ENCODE data around the gene AP4B1. TPM values are rescaled to one million over a fixed set of nuclear protein-coding genes. Genes with fewer than 3 reads are reported as not detected.
A peak's percentile ranks its signal among the peaks of the same experiment; 100 is the strongest.

The AP4B1 gene
- total RNA-seq, 2 donors from 2014 or later: 11.9 to 12.0 TPM

- no peak for DNase-seq
These were observed 316 bp downstream of the AP4B1 start for GRCh38 chr1:113904293-113904673.

GRCh38 chr1:113903501-113904292 lies 902 bp downstream of the AP4B1 start:
- DNase-seq (no peak), ATAC-seq (no peak)
- intact Hi-C loops (cut with DNase I): loop anchor here in 1 of 2 donors (1.0 kb wide), 1 partner anchor 29 kb away; no protein-coding TSS in a partner anchor

More at GRCh38 chr1:113904293-113904673, 316 bp downstream of the AP4B1 start:
- ATAC-seq: peak in 1 of 2 donors; percentile 8
- intact Hi-C loops (cut with DNase I): loop anchor here in 1 of 2 donors (1.0 kb wide), 1 partner anchor 28 kb away; no protein-coding TSS in a partner anchor

DNA sequence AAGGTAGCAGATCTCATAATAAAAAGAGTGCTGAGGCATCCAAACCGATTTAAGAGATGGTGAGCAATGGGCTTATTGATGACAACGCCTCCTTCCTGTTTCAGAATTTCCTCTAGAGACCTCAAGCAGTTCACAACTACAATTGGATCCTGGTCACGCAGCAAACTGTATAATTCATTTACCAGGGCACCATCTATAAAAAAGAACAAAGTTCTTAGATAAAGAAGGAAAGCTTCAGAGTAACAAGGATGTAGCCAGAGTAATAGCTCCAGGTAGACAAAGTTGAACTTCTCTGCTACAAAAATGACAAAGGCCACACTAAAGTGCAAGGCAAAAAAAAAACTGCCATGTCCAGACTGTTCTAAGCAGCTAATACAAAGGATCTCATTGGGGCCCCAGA lies 3.4 kb downstream of the AP4B1 start:
- no peak for DNase-seq
- no peak for ATAC-seq
- intact Hi-C loops (cut with DNase I): no loop called here

- intact Hi-C loops (cut with DNase I): no loop called here
- DNase-seq (no peak), ATAC-seq (no peak)
These were observed 5.5 kb downstream of the AP4B1 start for GRCh38 chr1:113899111-113899510.

DNA sequence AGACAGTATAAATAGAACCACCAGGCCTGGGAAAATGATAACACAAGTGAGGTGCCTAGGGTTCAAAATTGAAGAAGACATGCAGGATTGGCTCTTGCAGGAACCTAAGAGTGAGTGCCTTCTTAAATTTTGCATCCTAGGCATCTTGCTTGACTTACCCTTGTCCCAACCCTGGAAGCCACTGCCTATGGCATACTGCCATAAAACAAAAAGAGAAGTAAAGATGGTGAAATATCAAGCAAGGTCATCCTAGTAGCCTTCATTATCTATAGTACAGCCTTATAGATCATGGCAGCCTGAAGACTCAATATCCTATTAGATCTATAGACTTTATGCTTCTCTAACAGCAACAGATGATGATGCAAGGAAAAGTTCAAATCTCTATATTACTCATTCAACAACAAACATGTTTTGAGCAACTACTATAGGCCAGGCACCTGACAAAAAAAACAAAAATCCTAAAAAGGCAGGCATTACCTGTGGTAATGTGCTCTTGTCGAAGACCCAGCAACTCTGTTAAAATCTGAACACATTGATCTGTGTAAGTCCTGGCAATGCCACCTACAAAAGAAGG lies 6.3 kb downstream of the AP4B1 start:
- no peak for ATAC-seq
- intact Hi-C loops (cut with DNase I): no loop called here

DNA sequence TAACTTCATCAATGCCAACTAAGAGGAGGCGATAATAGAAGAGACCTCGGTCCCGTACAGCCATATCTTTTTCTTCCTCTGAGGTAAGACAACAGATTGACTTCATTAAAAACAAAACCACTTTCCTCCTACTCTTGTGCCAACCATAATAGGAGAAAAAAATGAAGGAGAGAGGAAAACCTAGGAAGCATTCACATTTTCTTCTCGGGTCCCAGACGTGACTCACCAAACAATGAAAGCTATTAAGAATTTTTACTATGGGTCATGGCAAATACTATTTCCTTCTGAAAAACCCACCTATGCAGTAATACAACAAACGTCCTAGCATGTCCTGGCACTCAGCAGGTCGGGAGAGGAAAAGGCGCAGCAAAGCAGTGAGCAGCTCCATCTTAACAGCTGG lies 8.6 kb downstream of the AP4B1 start:
- ATAC-seq (no peak), DNase-seq (no peak)
- intact Hi-C loops (cut with DNase I): no loop called here

More for the DNA sequence above, 6.3 kb downstream of the AP4B1 start:
- DNase-seq: no peak

- ATAC-seq (no peak), DNase-seq (no peak)
- intact Hi-C loops (cut with DNase I): no loop called here
These were observed 9.5 kb downstream of the AP4B1 start for GRCh38 chr1:113895098-113895497.

- intact Hi-C loops (cut with DNase I): no loop called here
- no peak for ATAC-seq
- DNase-seq: no peak
These were observed 11.3 kb downstream of the AP4B1 start for GRCh38 chr1:113893267-113893666.

GRCh38 chr1:113891631-113892220 lies 12.9 kb downstream of the AP4B1 start:
- intact Hi-C loops (cut with DNase I): no loop called here
- DNase-seq (no peak), ATAC-seq (no peak)

DNA sequence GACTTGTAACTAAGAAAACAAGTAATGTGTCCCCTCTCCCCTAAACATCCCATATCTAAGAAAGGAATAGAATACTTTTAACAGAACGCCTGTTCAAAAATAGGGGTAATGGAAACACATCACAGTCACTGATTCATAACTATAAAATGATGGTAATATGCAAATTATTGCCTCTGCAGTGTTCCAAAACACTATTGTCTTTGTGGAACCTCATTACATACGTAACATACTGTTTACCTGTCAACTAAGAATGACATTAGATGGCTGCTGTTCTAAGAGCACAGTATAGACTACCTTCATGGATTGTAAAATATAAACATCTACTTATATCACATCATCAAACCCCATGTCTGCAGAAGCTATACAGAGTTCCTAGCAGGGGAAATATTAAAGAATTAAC lies 13.8 kb downstream of the AP4B1 start:
- intact Hi-C loops (cut with DNase I): no loop called here
- no peak for DNase-seq
- ATAC-seq: no peak

GRCh38 chr1:113887402-113888175 lies 17.0 kb downstream of the AP4B1 start, which contains the start of gene BCL2L15:
Gene BCL2L15 (minus strand): TSS chr1:113887581. CDS start chr1:113887375, 206 bp downstream.
- ATAC-seq (no peak), DNase-seq (no peak)
- intact Hi-C loops (cut with DNase I): no loop called here

DNA sequence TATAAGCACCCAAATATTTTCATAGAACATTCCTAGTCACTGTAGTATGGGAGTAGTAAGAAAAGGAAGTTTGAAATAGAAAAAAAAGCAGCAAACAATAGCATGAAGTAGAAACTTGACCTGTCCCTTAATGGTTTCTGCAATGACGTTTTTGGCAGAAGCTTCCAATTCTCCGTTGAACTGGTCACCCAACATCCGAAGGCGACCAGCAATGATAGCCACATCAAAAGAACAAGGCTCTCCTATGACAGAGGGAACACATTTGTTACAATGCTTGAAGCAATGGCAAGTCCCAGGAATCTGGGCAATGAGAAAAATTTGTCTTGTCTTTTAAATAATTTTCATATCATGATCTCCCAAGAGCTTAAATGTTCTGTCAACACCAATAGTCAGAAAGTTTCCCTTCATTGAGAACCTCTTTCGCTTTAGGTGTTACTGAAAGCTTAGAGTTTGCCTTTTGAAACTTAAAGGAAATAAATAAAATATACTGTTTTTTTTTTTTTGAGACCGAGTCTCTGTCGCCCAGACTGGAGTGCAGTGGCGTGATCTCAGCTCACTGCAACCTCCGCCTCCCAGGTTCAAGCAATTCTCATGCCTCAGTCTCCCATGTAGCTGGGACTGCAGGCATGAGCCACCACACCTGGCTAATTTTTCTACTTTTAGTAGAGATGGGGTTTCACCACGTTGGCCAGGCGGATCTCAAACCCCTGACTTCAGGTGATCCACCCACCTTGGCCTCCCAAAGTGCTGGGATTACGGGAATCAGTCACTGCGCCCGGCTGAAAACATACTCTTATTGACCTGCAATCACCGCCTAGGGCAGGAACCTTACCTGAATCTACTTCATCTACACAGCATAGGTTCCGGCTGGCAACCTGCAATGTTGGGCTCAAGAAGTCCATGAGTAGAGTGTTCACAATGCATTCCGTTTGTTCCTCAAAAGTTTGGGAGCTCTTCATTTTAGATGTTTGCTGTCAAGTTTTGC lies 17.9 kb downstream of the AP4B1 start:
- DNase-seq: no peak
- ATAC-seq: no peak
- intact Hi-C loops (cut with DNase I): no loop called here

- no peak for ATAC-seq
- intact Hi-C loops (cut with DNase I): no loop called here
- no peak for DNase-seq
These were observed 22.9 kb downstream of the AP4B1 start for GRCh38 chr1:113881661-113882060.

DNA sequence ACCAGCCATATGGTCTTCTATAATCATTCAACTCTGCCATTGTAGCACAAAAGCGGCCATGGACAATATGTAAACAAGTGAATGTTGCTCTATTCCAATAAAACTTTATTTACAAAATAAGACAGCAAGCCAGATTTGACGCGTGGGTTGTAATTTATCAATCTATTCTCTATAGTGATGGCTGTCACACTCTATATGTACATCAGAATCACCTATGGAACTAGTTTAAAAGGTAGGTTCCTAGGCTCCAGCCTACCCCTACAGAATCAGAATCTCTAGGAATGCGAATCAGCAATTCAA lies 24.9 kb downstream of the AP4B1 start:
- intact Hi-C loops (cut with DNase I): no loop called here
- ATAC-seq: no peak
- no peak for DNase-seq

- ATAC-seq (no peak), DNase-seq (no peak)
- intact Hi-C loops (cut with DNase I): no loop called here
These were observed 28.4 kb downstream of the AP4B1 start for GRCh38 chr1:113876176-113876575.

DNA sequence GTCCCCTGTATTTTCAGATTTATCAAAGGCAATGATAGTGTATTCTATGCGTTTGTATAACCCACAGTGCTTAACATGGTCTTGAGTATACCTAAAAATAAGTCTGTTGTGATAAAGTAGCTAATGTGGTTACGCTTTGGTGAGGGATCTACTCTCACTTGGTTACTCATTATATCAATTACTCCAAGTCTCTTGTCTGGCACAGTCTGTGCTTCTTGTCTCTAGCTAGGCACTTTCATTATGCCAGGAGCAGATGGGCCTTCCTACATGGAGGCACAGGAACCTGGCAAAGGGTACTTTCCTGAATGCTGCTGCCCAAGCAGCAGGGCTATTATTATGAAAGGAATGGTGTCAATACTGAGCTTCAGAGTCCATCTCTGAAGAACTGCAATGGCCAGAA lies 28.9 kb downstream of the AP4B1 start:
- intact Hi-C loops (cut with DNase I): no loop called here
- ATAC-seq: no peak
- no peak for DNase-seq

GRCh38 chr1:113874012-113874879 lies 30.4 kb downstream of the AP4B1 start:
- intact Hi-C loops (cut with DNase I): no loop called here
- ATAC-seq (no peak), DNase-seq (no peak)
